Right ventricle myocardium inferior (tissue), 1 donor: ENCODE results near the gene NCR3LG1. TPM values are rescaled to one million over a fixed set of nuclear protein-coding genes. Genes with fewer than 3 reads are reported as not detected.

Experiments
- ATAC-seq: fragments of 200-7000 bp; cut with Tn5 transposase; one replicate; pipeline ENCODE4 v1.9.1; 2020; ENCODE audit warnings: mild to moderate bottlenecking, moderate library complexity
- DNase-seq: peaks from one replicate; pipeline ENCODE4 v3.0.0; 2021; ENCODE audit errors: missing footprints
- intact Hi-C: fragments of 100-400 bp; cut with DNase I; formaldehyde crosslinking; loops from one replicate; pipeline ENCODE4 v1.11.0; 2022
- total RNA-seq: library from RNA; stranded (reverse); fragmentation: NEBNext Ultra II Directional; extraction: Animal tissue kit (Norgen Biotek cat#: 25700); gene quantifications from one replicate; pipeline ENCODE4 v1.2.1, GENCODE V29; 2021
- donor health status: DM: no; HTN: yes; CAD: no; lungs with severe emphysema.

NCR3LG1 gene
- total RNA-seq, 1 donor from 2014 or later = 0.73 TPM

- intact Hi-C loops = loop anchor here (2.0 kb wide), 1 partner anchor 17 kb away; the partner anchor contains the start of gene KCNJ11
- DNase-seq = peak; percentile 83
- peak; percentile 93 for ATAC-seq
Observed at GRCh38 chr11:17405232-17406005, 53.8 kb downstream of the NCR3LG1 start.

- intact Hi-C loops = no loop called here
- no peak for DNase-seq
- ATAC-seq = peak; percentile 43
Observed at GRCh38 chr11:17406082-17406817, 54.6 kb downstream of the NCR3LG1 start.

GRCh38 chr11:17406818-17407149, 55.2 kb downstream of the NCR3LG1 start:
- intact Hi-C loops = no loop called here
- ATAC-seq = no peak
- no peak for DNase-seq

GRCh38 chr11:17407575-17407974, 56.0 kb downstream of the NCR3LG1 start:
- intact Hi-C loops = no loop called here
- no peak for DNase-seq
- no peak for ATAC-seq

- intact Hi-C loops = no loop called here
- DNase-seq = no peak
- no peak for ATAC-seq
Observed at GRCh38 chr11:17408026-17408425, 56.4 kb downstream of the NCR3LG1 start.

GRCh38 chr11:17408641-17409040, 57.0 kb downstream of the NCR3LG1 start:
- DNase-seq (no peak), ATAC-seq (no peak)
- intact Hi-C loops = no loop called here

GRCh38 chr11:17410606-17411379, 59.2 kb downstream of the NCR3LG1 start:
- DNase-seq (no peak), ATAC-seq (no peak)
- intact Hi-C loops = no loop called here

- intact Hi-C loops = no loop called here
- no peak for ATAC-seq
- no peak for DNase-seq
Observed at GRCh38 chr11:17411418-17411817, 59.8 kb downstream of the NCR3LG1 start.

GRCh38 chr11:17412488-17413180, 61.0 kb downstream of the NCR3LG1 start:
- intact Hi-C loops = no loop called here
- ATAC-seq (no peak), DNase-seq (no peak)

- intact Hi-C loops = no loop called here
- ATAC-seq = no peak
- no peak for DNase-seq
Observed at GRCh38 chr11:17413414-17414316, 62.1 kb downstream of the NCR3LG1 start.

GRCh38 chr11:17414317-17414737, 62.7 kb downstream of the NCR3LG1 start:
- ATAC-seq (no peak), DNase-seq (no peak)

GRCh38 chr11:17414992-17415391, 63.4 kb downstream of the NCR3LG1 start:
- DNase-seq = no peak
- peak; percentile 8 for ATAC-seq
- intact Hi-C loops = no loop called here

More at GRCh38 chr11:17414317-17414737, 62.7 kb downstream of the NCR3LG1 start:
- intact Hi-C loops = no loop called here

GRCh38 chr11:17415523-17416104, 64.0 kb downstream of the NCR3LG1 start:
- intact Hi-C loops = no loop called here
- peak; percentile 82 for ATAC-seq
- no peak for DNase-seq

- no peak for ATAC-seq
- intact Hi-C loops = no loop called here
- DNase-seq = no peak
Observed at GRCh38 chr11:17416492-17416891, 64.9 kb downstream of the NCR3LG1 start.

GRCh38 chr11:17418444-17419081, 67.0 kb downstream of the NCR3LG1 start:
- DNase-seq (no peak), ATAC-seq (no peak)
- intact Hi-C loops = no loop called here

GRCh38 chr11:17421781-17422180, 70.2 kb downstream of the NCR3LG1 start:
- no peak for ATAC-seq
- intact Hi-C loops = no loop called here

More at GRCh38 chr11:17421781-17422180, 70.2 kb downstream of the NCR3LG1 start:
- DNase-seq = no peak
